Mammary microvascular endothelial cell (primary cell): Measurements from ENCODE around the gene SLC51B. TPM values are rescaled to one million over a fixed set of nuclear protein-coding genes. Genes with fewer than 3 reads are reported as not detected.

Experiments
- total RNA-seq: library from RNA; depleted of rRNA; stranded (reverse); fragments of >200 nt; gene quantifications from 2 replicates; pipeline ENCODE4 v1.2.3, GENCODE V29; 2015

The SLC51B gene
- not detected in 2 replicates for total RNA-seq

DNA sequence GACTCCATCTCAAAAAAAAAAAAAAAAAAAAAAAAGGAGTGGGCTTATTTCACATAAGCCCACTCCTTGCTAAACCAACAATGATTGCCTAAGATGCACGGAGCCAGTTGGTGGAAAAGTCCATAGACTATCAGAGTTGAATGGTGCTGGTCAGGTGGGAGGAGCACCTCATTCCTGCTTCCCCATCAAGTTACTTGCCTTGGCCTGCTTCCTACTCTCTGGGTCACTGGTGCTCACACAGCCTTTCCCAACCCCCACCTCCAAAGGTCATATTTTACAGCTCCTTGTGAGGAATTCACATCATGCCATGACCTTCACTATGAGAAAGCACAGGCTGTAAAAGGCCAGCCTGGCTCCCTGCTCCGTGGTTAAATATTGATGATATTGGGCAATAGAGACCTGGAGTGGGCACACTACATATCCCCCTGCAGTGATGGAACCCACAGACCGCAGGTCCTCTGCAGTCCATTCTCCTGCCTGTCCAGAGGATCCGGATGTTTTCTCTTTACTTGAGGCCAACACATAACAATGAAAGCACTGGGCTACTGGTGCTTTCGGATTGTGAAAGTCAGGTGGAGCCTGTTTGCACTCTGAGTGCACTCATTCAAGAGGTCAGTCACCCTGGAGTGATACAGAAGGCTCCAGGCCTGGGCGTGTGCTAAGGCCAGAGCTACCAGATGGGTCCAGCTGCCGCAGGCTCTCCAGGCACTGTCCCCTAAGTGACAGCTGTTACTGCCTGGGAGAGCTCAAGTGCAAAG is at the start of gene SLC51B:
TSS of gene SLC51B (plus strand) at position 664 of the 758 bp plus-strand sequence. CDS start 4,618 bp downstream, outside the sequence.

GRCh38 chr15:65028921-65029735 is 16.1 kb upstream of the SLC51B start, which contains the start of gene MTFMT:
Gene MTFMT, minus strand, starts transcription at chr15:65029639. Its CDS starts 26 bp downstream, at chr15:65029613.

DNA sequence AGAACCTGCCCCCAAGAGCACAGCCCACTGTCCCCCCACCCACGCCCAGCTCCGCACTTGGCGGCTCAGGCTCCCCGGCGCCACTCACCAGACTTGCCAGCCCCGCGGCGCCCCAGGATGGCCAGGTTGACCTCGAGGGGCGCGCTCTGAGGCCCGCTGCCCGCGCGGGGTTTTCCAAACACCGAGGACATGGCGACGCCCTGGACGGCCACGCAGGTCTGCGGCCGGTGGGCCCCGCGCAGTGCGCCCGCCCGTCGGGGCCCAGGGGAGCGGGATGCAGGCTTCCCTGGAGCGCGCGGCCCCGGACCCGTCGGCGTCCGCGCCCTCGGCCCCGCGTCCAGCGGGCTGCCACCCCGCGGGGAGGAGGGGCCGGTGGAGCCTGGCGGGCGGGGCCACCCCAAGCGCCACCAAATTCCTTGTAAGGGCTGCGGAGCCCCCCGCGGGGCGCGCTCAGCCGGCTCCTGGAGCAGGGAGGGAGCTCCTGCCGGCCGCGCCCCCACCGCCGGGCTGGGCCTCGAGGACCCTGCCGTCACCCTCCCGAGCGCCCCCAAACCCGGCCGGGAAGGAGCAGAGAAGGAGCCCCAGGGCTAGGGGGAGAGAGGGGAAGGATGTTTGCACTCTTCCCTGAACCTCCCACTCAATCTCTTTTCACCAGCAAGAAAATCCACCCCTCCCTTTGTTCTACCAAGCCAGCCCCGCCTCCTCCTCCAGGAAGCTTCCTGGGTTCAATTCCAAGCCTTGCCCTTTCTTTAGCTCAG is 22.6 kb downstream of the SLC51B start, which contains the start of gene RASL12:
TSS of gene RASL12 (minus strand) at position 347 of the 758 bp plus-strand sequence. CDS start at position 191, 156 bp downstream.

DNA sequence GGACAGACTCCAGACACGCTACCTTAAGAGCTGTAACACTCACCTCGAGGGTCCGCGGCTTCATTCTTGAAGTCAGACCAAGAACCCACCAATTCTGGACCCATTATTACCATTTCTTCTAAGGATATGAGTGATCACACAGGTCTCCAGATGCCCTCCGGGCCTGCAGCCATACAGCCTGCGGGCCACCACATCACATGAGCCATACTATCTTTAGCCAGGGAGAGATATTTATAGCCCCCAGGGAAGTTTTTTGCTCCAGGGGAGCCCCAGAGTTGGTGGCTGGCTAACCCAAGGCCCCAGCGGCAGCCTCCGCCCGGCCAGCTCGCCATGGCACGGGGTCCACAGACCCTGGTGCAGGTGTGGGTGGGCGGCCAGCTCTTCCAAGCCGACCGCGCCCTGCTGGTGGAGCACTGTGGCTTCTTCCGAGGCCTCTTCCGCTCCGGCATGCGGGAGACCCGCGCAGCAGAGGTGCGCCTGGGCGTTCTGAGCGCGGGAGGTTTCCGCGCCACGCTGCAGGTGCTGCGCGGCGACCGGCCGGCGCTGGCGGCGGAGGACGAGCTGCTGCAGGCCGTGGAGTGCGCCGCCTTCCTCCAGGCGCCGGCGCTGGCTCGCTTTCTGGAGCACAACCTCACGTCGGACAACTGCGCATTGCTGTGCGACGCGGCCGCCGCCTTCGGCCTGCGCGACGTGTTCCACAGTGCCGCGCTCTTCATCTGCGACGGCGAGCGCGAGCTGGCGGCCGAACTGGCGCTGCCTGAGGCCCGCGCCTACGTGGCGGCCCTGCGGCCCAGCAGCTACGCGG is 31.5 kb downstream of the SLC51B start, which contains the start of gene KBTBD13:
TSS of gene KBTBD13 (plus strand) at position 261 of the 805 bp plus-strand sequence. CDS start at position 331, 70 bp downstream.

Other genes with a start within 250 kb of the SLC51B start
- 15.1 and 16.0 TPM in 2 replicates for gene PIF1, start 219.7 kb upstream of the SLC51B start, total RNA-seq
- gene PLEKHO2, start 203.5 kb upstream of the SLC51B start, total RNA-seq: 20.1 and 22.5 TPM in 2 replicates
- gene ANKDD1A, start 133.5 kb upstream of the SLC51B start, total RNA-seq: 0.73 and 1.9 TPM in 2 replicates
- gene SPG21, start 55.5 kb upstream of the SLC51B start, total RNA-seq: 78.2 and 81.9 TPM in 2 replicates
- 25.8 and 34.2 TPM in 2 replicates for gene MTFMT, start 15.7 kb upstream of the SLC51B start, total RNA-seq
- not detected in 2 replicates for gene RASL12, start 22.6 kb downstream of the SLC51B start, total RNA-seq
- not detected in 2 replicates for gene KBTBD13, start 31.4 kb downstream of the SLC51B start, total RNA-seq
- gene UBAP1L, start 69.8 kb downstream of the SLC51B start, total RNA-seq: 0.20 and 1.3 TPM in 2 replicates
- gene PDCD7, start 88.4 kb downstream of the SLC51B start, total RNA-seq: 17.5 and 18.8 TPM in 2 replicates
- gene CLPX, start 140.0 kb downstream of the SLC51B start, total RNA-seq: 19.3 and 23.5 TPM in 2 replicates
- gene CILP, start 166.1 kb downstream of the SLC51B start, total RNA-seq: not detected in 2 replicates
- gene PARP16, start 241.5 kb downstream of the SLC51B start, total RNA-seq: 3.4 and 4.9 TPM in 2 replicates